ENCODE results near the gene U2SURP. TPM values are rescaled to one million over a fixed set of nuclear protein-coding genes. Genes with fewer than 3 reads are reported as not detected.
"Not testable (repeated sequence)": the region's sequence is repeated elsewhere in the genome, so short reads cannot be mapped to it uniquely, and the experiment has no call there.

Gene U2SURP
- total RNA-seq, 2 experiments from 2014 or later: 173 to 180 TPM

GRCh38 chr3:143031796-143032387 lies 30.5 kb downstream of the U2SURP start:
- not testable (repeated sequence) for DNase-seq
- intact Hi-C loops (cut with micrococcal nuclease): loop anchor here (2.0 kb wide), 1 partner anchor 17 kb away; no protein-coding TSS in a partner anchor

GRCh38 chr3:143035466-143036211 lies 34.3 kb downstream of the U2SURP start:
- Mint-ChIP-seq H3K27ac (no peak overlapping the region), H3K36me3 (ENCODE audit: low read depth) (peaks cover 32% of the 10 kb centered on the region), H3K4me1 (ENCODE audit: low read depth) (peaks cover 2% of the 10 kb centered on the region), H3K4me3 (no peak overlapping the region), H3K27me3 (ENCODE audit: low read depth) (no peaks in the 10 kb centered on the region), H3K9me3 (no peaks in the 10 kb centered on the region)
- CTCF ChIA-PET: no interaction called here
- no peak for DNase-seq
- intact Hi-C loops (cut with micrococcal nuclease): no loop called here

More at GRCh38 chr3:143031796-143032387, 30.5 kb downstream of the U2SURP start:
- H3K9me3 Mint-ChIP-seq; H3K27me3 Mint-ChIP-seq (ENCODE audit: low read depth); H3K4me3 Mint-ChIP-seq; H3K27ac Mint-ChIP-seq; H3K4me1 Mint-ChIP-seq (ENCODE audit: low read depth): not testable (repeated sequence)
- peaks cover 50% of the 10 kb centered on the region for H3K36me3 Mint-ChIP-seq (ENCODE audit: low read depth)
- CTCF ChIA-PET: interaction anchor here (0.6 to 1.1 kb wide), 2 partner anchors 19 to 255 kb away, joined by 3 to 6 read pairs; no protein-coding TSS in a partner anchor

- peaks cover 2% of the 10 kb centered on the region for H3K4me1 Mint-ChIP-seq (ENCODE audit: low read depth)
- peak overlapping the region; percentile 15 for H3K27ac Mint-ChIP-seq
- H3K36me3 Mint-ChIP-seq (ENCODE audit: low read depth): peaks cover 26% of the 10 kb centered on the region
Observed at GRCh38 chr3:143036557-143036956, 35.2 kb downstream of the U2SURP start.

GRCh38 chr3:143037867-143038266 lies 36.5 kb downstream of the U2SURP start:
- Mint-ChIP-seq H3K27ac (no peak overlapping the region), H3K27me3 (ENCODE audit: low read depth) (no peaks in the 10 kb centered on the region), H3K4me3 (no peak overlapping the region), H3K36me3 (ENCODE audit: low read depth) (peaks cover 22% of the 10 kb centered on the region), H3K9me3 (no peaks in the 10 kb centered on the region), H3K4me1 (ENCODE audit: low read depth) (peaks cover 2% of the 10 kb centered on the region)
- no peak for DNase-seq
- CTCF ChIA-PET: interaction anchor here (0.9 to 1.3 kb wide), 2 partner anchors 9 to 35 kb away, joined by 3 read pairs; no protein-coding TSS in a partner anchor
- intact Hi-C loops (cut with micrococcal nuclease): no loop called here

More at GRCh38 chr3:143036557-143036956, 35.2 kb downstream of the U2SURP start:
- CTCF ChIA-PET: no interaction called here
- DNase-seq: no peak
- Mint-ChIP-seq H3K4me3 (no peak overlapping the region), H3K9me3 (no peaks in the 10 kb centered on the region), H3K27me3 (ENCODE audit: low read depth) (no peaks in the 10 kb centered on the region)
- intact Hi-C loops (cut with micrococcal nuclease): no loop called here

- intact Hi-C loops (cut with micrococcal nuclease): loop anchor here (5.0 kb wide), 1 partner anchor 38 kb away; the partner anchor contains the start of gene U2SURP
Observed at GRCh38 chr3:143040261-143040879, 39.0 kb downstream of the U2SURP start.

GRCh38 chr3:143041903-143042302 lies 40.5 kb downstream of the U2SURP start:
- Mint-ChIP-seq H3K27me3 (ENCODE audit: low read depth) (no peaks in the 10 kb centered on the region), H3K27ac (no peak overlapping the region), H3K4me3 (no peak overlapping the region), H3K9me3 (no peaks in the 10 kb centered on the region), H3K4me1 (ENCODE audit: low read depth) (no peaks in the 10 kb centered on the region), H3K36me3 (ENCODE audit: low read depth) (peaks cover 15% of the 10 kb centered on the region)
- CTCF ChIA-PET: interaction anchor here (1.3 to 1.5 kb wide), 2 partner anchors 10 to 213 kb away, joined by 3 to 5 read pairs; no protein-coding TSS in a partner anchor
- intact Hi-C loops (cut with micrococcal nuclease): loop anchor here (5.0 kb wide), 1 partner anchor 40 kb away; the partner anchor contains the start of gene U2SURP
- no peak for DNase-seq

More at GRCh38 chr3:143040261-143040879, 39.0 kb downstream of the U2SURP start:
- Mint-ChIP-seq H3K36me3 (ENCODE audit: low read depth) (peaks cover 23% of the 10 kb centered on the region), H3K4me1 (ENCODE audit: low read depth) (peaks cover 2% of the 10 kb centered on the region), H3K4me3 (no peak overlapping the region), H3K27me3 (ENCODE audit: low read depth) (no peaks in the 10 kb centered on the region), H3K9me3 (no peaks in the 10 kb centered on the region), H3K27ac (no peak overlapping the region)
- CTCF ChIA-PET: interaction anchor here (0.6 to 0.8 kb wide), 4 partner anchors 32 to 931 kb away, joined by 3 to 5 read pairs (median 4); no protein-coding TSS in a partner anchor
- no peak for DNase-seq

GRCh38 chr3:143045639-143046038 lies 44.3 kb downstream of the U2SURP start:
- no peak for DNase-seq
- CTCF ChIA-PET: no interaction called here
- Mint-ChIP-seq H3K4me3 (no peak overlapping the region), H3K27me3 (ENCODE audit: low read depth) (no peaks in the 10 kb centered on the region), H3K27ac (no peak overlapping the region), H3K4me1 (ENCODE audit: low read depth) (no peaks in the 10 kb centered on the region), H3K9me3 (no peaks in the 10 kb centered on the region), H3K36me3 (ENCODE audit: low read depth) (peaks cover 27% of the 10 kb centered on the region)
- intact Hi-C loops (cut with micrococcal nuclease): no loop called here

GRCh38 chr3:143046075-143046474 lies 44.7 kb downstream of the U2SURP start:
- intact Hi-C loops (cut with micrococcal nuclease); CTCF ChIA-PET; H3K4me1 Mint-ChIP-seq (ENCODE audit: low read depth); H3K27ac Mint-ChIP-seq; DNase-seq; H3K4me3 Mint-ChIP-seq; H3K9me3 Mint-ChIP-seq; H3K27me3 Mint-ChIP-seq (ENCODE audit: low read depth): not testable (repeated sequence)
- H3K36me3 Mint-ChIP-seq (ENCODE audit: low read depth): peaks cover 29% of the 10 kb centered on the region

- H3K36me3 Mint-ChIP-seq (ENCODE audit: low read depth): peaks cover 57% of the 10 kb centered on the region
- CTCF ChIA-PET: no interaction called here
- intact Hi-C loops (cut with micrococcal nuclease): loop anchor here (5.0 kb wide), 1 partner anchor 37 kb away; no protein-coding TSS in a partner anchor
- H3K4me1 Mint-ChIP-seq (ENCODE audit: low read depth): peaks cover 2% of the 10 kb centered on the region
- H3K27me3 Mint-ChIP-seq (ENCODE audit: low read depth): no peaks in the 10 kb centered on the region
- no peak overlapping the region for H3K27ac Mint-ChIP-seq
- no peaks in the 10 kb centered on the region for H3K9me3 Mint-ChIP-seq
- no peak overlapping the region for H3K4me3 Mint-ChIP-seq
- DNase-seq: no peak
Observed at GRCh38 chr3:143054011-143054410, 52.6 kb downstream of the U2SURP start.

- CTCF ChIA-PET: no interaction called here
- DNase-seq: no peak
Observed at GRCh38 chr3:143056372-143056771, 55.0 kb downstream of the U2SURP start.

GRCh38 chr3:143060906-143061305 lies 59.5 kb downstream of the U2SURP start:
- Mint-ChIP-seq H3K4me3 (no peak overlapping the region), H3K27me3 (ENCODE audit: low read depth) (no peaks in the 10 kb centered on the region), H3K36me3 (ENCODE audit: low read depth) (peaks cover 33% of the 10 kb centered on the region), H3K4me1 (ENCODE audit: low read depth) (peaks cover 27% of the 10 kb centered on the region), H3K27ac (no peak overlapping the region), H3K9me3 (no peaks in the 10 kb centered on the region)
- intact Hi-C loops (cut with micrococcal nuclease): loop anchor here (1.0 to 5.0 kb wide), 8 partner anchors 21 to 788 kb away; partner anchors contain the start of genes CHST2, SLC9A9 and TRPC1
- CTCF ChIA-PET: interaction anchor here (0.9 kb wide), 1 partner anchor 21 kb away, joined by 3 read pairs; no protein-coding TSS in a partner anchor
- no peak for DNase-seq

More at GRCh38 chr3:143056372-143056771, 55.0 kb downstream of the U2SURP start:
- Mint-ChIP-seq H3K4me1 (ENCODE audit: low read depth) (peaks cover 21% of the 10 kb centered on the region), H3K36me3 (ENCODE audit: low read depth) (peaks cover 49% of the 10 kb centered on the region), H3K27ac (no peak overlapping the region), H3K27me3 (ENCODE audit: low read depth) (no peaks in the 10 kb centered on the region), H3K9me3 (no peaks in the 10 kb centered on the region), H3K4me3 (no peak overlapping the region)
- intact Hi-C loops (cut with micrococcal nuclease): no loop called here

- H3K36me3 Mint-ChIP-seq (ENCODE audit: low read depth): peaks cover 20% of the 10 kb centered on the region
- CTCF ChIA-PET: interaction anchor here (1.3 kb wide), 1 partner anchor 58 kb away, joined by 6 read pairs; no protein-coding TSS in a partner anchor
- H3K9me3 Mint-ChIP-seq: no peaks in the 10 kb centered on the region
- no peaks in the 10 kb centered on the region for H3K27me3 Mint-ChIP-seq (ENCODE audit: low read depth)
- intact Hi-C loops (cut with micrococcal nuclease): loop anchor here (5.0 kb wide), 1 partner anchor 341 kb away; the partner anchor contains the start of gene TRPC1
- no peak overlapping the region for H3K4me3 Mint-ChIP-seq
- H3K27ac Mint-ChIP-seq: no peak overlapping the region
- H3K4me1 Mint-ChIP-seq (ENCODE audit: low read depth): peaks cover 27% of the 10 kb centered on the region
- DNase-seq: no peak
Observed at GRCh38 chr3:143063018-143063417, 61.6 kb downstream of the U2SURP start.

Data from activated naive CD4-positive, alpha-beta T cell treated with anti-CD3 and anti-CD28 coated beads for 36 hours (primary cell).